Middle frontal gyrus (tissue), 1 donor: Measurements from ENCODE around the gene STEAP2.
"Not testable (repeated sequence)": the region's sequence is repeated elsewhere in the genome, so short reads cannot be mapped to it uniquely, and the experiment has no call there.

Source experiments
- DNase-seq: peaks from one replicate; pipeline ENCODE4 v3.0.0-alpha.2; 2015; ENCODE audit warnings: low spot score; ENCODE audit errors: extremely low spot score

Gene STEAP2

DNA sequence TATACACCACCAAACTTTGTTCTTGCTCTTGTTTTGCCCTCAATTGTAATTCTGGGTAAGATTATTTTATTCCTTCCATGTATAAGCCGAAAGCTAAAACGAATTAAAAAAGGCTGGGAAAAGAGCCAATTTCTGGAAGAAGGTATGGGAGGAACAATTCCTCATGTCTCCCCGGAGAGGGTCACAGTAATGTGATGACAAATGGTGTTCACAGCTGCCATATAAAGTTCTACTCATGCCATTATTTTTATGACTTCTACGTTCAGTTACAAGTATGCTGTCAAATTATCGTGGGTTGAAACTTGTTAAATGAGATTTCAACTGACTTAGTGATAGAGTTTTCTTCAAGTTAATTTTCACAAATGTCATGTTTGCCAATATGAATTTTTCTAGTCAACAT, 20.9 kb downstream of the STEAP2 start:
- no peak for DNase-seq

DNA sequence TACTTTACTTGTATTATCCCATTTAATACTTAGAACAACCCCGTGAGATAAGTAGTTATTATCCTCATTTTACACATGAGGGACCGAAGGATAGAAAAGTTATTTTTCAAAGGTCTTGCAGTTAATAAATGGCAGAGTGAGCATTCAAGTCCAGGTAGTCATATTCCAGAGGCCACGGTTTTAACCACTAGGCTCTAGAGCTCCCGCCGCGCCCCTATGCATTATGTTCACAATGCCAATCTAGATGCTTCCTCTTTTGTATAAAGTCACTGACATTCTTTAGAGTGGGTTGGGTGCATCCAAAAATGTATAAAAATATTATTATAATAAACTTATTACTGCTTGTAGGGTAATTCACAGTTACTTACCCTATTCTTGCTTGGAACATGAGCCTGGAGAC, 22.0 kb downstream of the STEAP2 start:
- DNase-seq, result no peak

DNA sequence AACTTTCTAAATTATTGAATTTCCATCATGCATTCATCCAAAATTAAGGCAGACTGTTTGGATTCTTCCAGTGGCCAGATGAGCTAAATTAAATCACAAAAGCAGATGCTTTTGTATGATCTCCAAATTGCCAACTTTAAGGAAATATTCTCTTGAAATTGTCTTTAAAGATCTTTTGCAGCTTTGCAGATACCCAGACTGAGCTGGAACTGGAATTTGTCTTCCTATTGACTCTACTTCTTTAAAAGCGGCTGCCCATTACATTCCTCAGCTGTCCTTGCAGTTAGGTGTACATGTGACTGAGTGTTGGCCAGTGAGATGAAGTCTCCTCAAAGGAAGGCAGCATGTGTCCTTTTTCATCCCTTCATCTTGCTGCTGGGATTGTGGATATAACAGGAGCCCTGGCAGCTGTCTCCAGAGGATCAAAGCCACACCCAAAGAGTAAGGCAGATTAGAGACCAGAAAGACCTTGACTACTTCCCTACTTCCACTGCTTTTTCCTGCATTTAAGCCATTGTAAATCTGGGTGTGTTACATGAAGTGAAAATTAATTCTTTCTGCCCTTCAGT, 25.3 kb downstream of the STEAP2 start:
- DNase-seq, result no peak

DNA sequence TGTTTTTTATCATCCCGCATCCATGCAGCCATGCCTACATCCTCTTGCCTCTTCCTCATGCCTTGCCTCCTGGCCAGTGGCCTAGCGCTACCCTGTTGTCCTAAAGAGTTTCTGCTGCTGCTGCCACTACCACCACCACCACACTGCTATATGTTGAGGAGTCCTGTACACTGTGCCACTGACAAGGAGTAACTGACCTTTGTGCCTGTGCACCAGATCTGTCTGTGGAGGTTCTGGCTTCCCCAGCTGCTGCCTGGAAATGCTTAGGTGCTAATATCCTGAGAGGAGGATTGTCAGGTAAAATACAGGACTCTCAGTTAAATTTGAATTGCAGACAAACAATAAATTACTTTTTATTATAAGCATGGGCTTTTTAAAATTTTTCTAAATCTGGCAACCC, 26.5 kb downstream of the STEAP2 start:
- DNase-seq, result no peak

DNA sequence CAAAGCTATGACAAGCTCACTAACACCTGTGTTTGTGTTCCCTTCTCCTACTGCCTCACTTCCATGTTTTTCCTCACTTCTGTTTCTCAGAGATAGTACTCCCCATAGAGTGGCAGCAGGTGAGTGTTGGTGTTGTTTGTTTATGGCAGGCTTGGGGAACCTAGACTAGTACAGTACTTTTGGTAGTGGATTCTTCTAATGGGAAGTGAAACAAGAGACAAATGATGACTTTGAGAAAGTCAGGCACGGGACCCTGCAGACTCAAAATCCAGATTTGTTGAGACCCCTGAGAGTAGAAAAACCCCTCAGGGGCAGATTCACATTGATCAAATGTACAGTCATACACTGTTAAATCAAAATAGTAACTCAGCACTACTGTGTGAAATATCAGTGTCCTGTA, 27.0 kb downstream of the STEAP2 start:
- DNase-seq, result no peak

DNA sequence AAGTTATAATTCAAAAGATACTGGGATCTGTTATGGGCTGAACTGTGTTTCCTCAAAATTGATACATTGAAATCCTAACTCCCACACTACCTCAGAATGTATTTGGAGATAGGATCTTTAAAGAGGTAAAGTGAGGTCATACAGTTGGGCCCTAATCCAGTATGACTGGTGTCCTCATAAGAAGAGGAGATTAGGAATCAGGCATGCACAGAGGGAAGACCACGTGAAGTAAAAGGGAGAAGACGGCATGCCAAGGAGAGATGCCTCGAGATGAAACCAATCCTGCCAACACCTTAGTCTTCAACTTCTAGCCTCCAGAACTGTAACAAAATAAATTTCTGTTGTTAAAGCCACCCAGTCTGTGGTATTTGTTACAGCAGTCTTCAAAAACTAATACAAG, 27.5 kb downstream of the STEAP2 start:
- DNase-seq, result no peak

DNA sequence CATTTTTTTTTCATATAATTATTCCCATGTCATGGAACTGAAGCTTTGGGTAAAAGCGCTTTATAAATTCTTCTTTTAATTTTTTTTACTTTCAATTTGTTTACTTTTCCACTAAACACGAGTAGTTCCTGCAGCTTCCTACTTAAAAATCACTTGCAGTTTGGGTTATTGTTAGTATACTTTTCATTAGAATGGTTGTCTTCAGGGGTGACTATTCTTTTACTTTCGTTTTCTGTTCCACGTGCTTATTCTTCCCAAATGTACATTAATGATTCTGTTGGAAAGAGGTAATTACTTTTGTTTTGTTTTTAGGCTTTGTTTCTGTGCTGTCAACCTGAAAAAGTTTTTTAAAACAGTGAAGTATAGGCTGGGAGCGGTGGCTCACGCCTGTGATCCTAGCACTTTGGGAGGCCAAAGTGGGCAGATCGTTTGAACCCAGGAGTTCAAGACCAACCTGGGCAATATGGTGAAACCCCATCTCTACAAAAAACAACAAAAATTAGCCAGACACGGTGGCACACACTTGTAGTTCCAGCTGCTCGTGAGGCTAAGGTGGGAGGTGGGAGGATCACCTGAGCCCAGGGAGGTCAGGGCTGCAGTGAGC, 28.2 kb downstream of the STEAP2 start:
- no peak for DNase-seq

DNA sequence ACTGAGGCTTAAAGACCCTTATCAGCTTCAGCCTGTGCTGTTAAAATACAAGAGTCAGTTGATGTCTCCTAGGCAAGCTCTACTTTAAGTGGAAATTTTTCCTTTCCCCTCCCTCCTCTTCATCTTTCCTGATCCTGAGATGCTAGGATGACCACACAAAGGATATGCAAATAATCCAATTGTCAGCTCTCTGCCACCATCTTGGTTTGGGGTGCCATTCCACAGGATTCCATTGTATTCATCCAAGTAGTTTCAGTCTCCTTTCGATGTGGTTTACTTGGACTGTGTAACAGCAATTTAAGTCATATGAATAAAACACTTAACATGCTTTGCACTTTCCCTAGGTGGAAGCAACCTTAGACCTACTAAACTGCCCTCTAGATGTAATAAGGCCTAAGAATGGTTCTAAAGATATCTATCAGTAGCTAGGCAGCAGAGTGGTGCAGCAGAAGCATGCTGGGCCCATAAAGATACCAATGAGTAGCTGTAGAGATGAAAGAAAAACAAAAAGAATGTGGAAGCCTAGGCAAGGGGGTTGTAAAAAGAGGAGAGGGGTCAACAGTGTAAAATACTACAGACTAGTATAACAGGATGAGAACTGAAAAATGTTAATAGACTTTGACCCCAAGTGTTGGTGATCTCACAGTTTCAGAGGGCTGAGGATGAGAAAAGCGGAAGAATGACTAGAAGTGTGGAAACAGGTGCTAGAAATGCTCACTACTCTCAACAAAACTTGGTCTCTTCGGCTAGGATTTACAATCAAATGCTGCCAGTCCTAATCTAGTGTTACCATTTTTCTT, 31.0 kb downstream of the STEAP2 start:
- no peak for DNase-seq

DNA sequence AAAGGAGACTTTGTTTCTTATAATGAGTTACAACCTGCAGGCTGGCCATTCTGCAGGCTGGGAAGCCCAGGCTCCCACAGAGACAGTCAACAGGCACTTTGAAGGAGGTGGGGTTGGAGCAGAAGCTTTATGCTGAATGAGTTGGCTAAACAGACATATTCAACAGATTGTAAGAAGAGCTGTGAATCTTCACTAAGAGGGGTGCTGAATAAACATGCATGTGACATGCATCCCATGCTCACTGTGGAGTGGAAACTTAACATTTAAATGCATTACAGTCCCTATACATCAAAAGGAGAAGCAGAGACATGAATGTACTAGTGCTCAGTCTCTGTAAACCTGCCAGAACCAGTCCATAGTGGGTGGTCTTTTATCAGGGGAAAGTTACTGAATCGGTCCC, 32.0 kb downstream of the STEAP2 start:
- DNase-seq, result no peak

DNA sequence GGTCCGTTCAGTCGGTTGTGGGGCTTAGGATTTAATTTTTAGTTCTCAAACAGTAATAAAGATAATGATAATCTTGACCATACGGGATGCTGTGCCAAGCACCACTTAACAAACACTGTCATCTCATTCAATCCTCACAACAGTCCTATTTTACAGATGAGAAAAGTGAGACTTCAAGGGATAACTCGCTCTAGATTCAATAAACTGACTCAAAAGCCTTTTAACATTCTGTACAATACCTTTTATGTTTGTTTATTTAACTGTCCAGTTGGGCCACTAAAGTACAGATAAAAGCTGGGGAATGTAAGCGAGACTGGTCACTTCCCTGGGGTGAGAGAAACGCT, 33.0 kb downstream of the STEAP2 start:
- no peak for DNase-seq

DNA sequence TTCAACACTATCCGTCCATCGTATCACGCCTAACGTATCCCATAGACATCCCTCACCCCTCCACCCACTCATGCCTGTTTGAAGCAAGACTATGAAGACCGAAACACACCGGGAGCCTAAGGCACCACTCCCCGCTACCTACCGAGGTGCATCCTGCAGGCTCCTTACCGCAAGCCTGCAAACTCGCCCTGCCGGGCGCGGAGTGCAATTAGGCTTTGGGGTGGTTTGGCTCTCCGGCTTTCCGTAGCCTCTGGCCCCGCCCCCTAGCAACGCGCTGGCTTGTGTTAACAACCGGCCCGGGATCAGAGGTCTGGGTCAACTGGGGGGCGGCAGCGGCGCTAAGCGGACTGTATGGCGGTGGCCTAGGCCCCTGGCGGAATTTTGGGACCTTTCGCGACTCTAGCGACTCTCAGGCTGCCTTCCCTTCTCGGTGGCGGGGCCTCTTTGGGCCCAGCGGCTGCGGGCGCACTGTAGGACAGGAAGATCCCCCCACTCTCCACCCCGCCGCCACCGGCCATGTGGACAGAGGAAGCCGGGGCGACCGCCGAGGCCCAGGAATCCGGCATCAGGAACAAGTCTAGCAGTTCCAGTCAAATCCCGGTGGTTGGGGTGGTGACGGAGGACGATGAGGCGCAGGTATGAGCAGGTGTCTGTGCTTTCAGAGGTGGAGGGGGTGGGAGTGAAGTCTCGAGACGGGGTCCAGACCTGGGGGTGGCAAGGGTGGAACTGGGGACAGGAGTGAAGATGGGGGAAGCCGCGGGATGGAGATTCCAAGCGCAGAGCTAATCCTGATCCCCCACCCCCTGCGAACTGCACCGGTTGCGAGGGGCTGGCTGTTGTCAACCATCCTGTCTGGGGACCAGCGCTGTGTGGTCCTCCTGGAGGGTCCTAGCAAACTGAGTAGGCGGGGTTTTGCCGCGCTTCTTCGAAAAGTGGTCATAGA, 33.6 kb downstream of the STEAP2 start, which contains the start of gene CFAP69:
Gene CFAP69, plus strand, starts transcription at position 266 of the 943 bp plus-strand sequence. Its CDS starts 251 bp downstream, at position 517.
- peak; percentile 83 for DNase-seq

DNA sequence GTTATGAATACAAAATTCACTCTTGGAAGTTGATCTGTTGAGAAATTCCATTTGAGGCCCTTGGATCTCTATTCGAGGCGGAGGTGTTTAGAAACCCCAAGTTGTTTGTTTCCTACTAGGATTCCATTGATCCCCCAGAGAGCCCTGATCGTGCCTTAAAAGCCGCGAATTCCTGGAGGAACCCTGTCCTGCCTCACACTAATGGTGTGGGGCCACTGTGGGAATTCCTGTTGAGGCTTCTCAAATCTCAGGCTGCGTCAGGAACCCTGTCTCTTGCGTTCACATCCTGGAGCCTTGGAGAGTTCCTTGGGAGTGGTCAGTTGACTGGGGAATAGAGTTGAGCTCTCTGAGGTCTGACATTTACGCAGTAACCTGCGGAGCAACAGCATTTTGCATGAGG, 34.6 kb downstream of the STEAP2 start:
- no peak for DNase-seq

DNA sequence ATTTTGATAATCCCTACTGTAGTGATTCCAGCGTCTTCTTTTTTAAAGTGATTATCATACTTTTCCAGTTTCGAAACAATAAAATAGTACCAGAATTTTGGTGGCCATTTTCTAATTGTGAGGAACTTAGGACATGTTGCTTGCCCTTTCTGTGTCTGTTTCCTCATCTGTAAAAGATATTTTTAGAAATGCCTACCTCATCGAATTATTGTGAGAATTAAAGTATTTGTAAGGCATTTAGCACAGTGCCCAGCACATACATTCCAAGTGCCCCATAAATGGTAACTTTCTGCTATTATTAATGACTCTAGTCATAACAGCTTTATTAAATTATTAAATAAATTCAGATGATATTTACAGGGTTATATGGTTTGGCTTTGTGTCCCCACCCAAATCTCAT, 37.2 kb downstream of the STEAP2 start:
- no peak for DNase-seq

DNA sequence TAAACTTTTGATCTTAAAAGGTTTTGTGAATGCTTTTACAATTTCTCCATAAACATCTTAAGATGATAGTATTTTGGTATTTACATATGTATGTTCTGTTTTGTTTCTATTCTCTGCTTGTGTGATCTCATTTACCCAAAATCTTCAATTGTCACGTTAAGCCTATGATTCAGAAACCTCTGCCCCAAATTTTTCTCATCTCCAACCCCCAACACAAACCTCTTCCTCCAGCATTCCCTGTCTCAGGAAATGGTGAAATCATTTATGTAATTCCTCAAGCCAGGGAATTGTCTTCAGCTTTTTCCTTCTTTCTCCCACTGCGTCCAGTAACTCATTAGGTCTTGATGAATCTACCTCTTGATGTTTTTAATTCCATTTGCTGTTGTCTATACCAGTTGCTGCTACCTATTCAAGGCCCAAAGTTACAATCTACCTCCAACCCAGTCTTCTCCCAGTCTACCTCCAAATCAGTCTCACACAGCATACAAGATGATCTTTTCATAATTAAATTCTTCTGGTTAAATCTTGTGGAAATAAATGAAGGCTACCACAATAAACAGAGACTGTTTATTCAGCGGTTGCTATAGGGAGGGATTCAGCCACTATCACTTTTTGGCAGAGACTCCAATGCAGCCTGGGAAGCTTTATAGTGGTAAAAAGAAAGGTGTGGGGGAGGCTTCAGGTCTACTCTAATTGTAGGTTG, 39.2 kb downstream of the STEAP2 start:
- no peak for DNase-seq

DNA sequence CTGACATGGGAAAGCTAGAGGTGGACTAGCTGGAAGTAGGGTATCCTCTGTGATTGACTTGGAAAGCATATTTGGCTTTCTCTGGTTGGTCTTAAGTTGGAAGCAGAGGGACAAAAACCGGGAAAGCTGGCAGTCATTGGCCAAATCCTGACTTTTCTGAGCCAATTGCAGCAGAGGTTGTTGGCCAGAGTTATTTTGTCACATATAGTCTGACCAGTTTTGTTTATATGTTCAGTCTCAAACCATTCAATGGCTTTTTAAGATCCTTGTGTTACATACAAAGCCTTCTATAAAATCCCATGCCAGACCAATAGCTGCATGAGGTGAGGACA, 39.7 kb downstream of the STEAP2 start:
- DNase-seq, result no peak

DNA sequence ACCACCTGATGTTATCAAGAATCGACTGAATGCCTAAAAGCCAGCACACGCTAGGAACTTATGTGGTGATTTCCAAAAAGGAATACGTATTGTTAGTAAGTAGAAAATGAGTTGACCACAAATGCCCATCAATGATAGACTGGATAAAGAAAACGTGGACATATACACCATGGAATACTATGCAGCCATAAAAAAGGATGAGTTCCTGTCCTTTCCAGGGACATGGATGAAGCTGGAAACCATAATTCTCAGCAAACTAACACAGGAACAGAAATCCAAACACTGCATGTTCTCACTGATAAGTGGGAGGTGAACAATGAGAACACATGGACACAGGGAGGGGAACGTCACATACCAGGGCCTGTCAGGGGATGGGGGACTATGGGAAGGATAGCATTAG, 44.5 kb downstream of the STEAP2 start:
- DNase-seq, result not testable (repeated sequence)

DNA sequence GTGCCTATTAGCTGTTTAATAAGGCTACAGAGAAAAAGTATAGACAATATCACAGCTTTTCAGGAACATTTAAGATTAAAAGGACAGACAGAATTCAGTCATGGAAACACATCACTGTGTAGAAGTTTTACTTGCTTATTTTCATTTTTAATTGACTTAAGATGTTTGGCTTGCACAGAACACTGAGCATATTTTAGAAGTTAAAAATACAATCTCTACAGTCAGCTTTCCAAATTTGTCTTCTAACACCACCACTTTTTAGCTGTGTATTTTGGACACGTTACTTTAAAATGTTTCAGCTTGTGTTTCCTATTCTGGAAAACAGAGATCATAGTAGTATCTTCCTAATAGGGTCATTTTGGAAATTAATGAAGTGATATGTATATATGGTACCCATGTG, 45.2 kb downstream of the STEAP2 start:
- no peak for DNase-seq

DNA sequence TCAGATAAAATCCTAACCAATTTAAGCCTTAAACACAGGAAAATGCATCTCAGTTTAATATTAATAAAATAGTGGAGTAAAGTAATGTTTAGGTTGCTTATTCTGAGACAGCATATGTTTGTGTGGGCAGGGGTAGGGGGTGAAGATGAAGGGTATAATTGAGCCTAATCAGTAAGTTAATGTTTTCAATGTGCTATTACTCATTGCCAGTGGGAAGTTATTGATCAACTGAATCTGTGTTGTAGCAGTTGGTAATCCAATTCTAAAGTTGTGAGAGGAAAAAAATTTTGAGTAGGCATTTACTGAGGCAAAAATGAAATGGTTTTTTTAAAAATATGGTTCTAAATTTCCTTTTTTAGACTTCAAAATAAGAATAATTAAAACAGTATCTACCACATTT, 49.9 kb downstream of the STEAP2 start:
- DNase-seq, result no peak

DNA sequence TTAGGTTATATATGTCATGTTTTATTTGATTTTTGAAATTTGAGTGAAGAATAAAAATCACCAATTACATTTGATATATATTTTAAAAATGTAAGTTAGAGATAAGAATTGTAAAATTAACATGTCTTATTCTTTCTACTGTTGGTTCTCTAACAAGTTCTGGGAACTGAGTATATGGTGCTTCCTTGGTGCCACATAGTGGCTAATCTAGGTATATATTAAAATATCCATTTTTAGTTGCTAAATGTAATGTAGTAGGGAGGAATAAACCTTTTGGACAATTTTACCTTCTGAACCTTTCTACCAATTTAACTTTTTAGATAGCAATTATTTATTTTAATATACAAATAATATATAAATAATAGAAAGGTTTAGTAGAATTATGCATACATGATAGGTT, 50.9 kb downstream of the STEAP2 start:
- DNase-seq, result no peak

DNA sequence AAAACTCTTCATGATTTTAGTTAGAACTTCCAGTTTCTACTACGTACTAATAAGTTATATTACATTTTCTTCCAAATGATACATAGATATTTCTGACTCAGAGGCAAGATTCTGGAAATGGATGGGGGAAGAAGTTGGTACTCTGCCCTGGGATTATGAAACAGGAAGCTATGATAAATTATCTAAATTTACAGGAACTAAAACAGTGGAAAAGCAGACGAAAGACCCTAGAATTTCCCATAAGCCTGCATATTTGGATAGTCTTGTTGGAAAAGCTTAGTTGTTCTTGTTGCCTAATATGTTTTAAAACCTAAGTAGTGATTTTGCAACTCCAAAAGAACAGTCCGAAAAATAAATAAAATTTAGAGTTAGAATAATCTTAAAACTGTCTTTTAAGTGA, 55.3 kb downstream of the STEAP2 start:
- no peak for DNase-seq

DNA sequence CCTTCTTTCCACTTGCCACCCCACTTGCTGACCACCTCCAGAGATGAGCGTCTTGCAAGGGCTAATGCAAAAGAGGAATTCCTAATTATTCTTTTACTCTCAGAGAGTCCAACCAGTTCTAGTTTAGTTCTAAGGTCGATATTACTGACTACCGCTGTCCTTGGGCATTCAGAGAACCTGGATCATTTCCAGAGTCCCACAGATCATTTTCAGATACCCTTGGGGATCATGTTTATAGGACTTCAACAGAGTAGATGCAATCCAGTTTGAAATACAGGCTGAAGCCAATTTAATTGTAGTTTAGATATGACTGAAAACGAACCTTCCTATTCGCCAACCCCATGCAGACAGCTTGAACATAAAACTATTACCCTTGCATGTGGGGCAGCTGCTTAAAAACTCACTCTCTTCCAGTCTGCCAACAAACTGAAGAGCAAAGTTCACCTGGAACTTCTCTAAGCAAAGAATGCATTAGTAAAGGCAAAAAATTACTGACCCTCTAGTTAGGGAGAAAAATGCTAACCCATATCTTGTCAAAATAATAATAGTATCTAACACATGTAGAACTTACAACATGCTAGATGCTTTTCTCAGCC, 55.8 kb downstream of the STEAP2 start:
- DNase-seq, result no peak
